NCI-H1105 treated with DMSO at 0.1 percent for 48 hours (cell line): ENCODE data around the gene TLE2.
"Not testable (repeated sequence)": the region's sequence is repeated elsewhere in the genome, so short reads cannot be mapped to it uniquely, and the experiment has no call there.

Experiments
- DNase-seq: peaks from one replicate; lab custom pipeline; 2025; lab: John Stamatoyannopoulos, UW

TLE2 gene

GRCh38 chr19:3055741-3056416 is 26.8 kb upstream of the TLE2 start:
- DNase-seq = peak; percentile 94

GRCh38 chr19:3054972-3055740 is 26.1 kb upstream of the TLE2 start:
- DNase-seq = no peak

- no peak for DNase-seq
Observed at GRCh38 chr19:3054265-3054971, 25.3 kb upstream of the TLE2 start.

GRCh38 chr19:3053780-3054179 is 24.7 kb upstream of the TLE2 start:
- DNase-seq = no peak

GRCh38 chr19:3053218-3053621 is 24.1 kb upstream of the TLE2 start:
- DNase-seq = no peak

- DNase-seq = not testable (repeated sequence)
Observed at GRCh38 chr19:3050016-3050415, 20.9 kb upstream of the TLE2 start.

- no peak for DNase-seq
Observed at GRCh38 chr19:3049089-3049488, 20.0 kb upstream of the TLE2 start.

- no peak for DNase-seq
Observed at GRCh38 chr19:3048190-3048533, 19.1 kb upstream of the TLE2 start.

GRCh38 chr19:3047496-3048189 is 18.6 kb upstream of the TLE2 start:
- no peak for DNase-seq

GRCh38 chr19:3046698-3047495 is 17.8 kb upstream of the TLE2 start:
- DNase-seq = peak; percentile 79

- peak; percentile 16 for DNase-seq
Observed at GRCh38 chr19:3045885-3046697, 17.0 kb upstream of the TLE2 start.

- no peak for DNase-seq
Observed at GRCh38 chr19:3045191-3045590, 16.1 kb upstream of the TLE2 start.

- no peak for DNase-seq
Observed at GRCh38 chr19:3042621-3043267, 13.7 kb upstream of the TLE2 start.

- DNase-seq = no peak
Observed at GRCh38 chr19:3041761-3042620, 12.9 kb upstream of the TLE2 start.

GRCh38 chr19:3041327-3041726 is 12.2 kb upstream of the TLE2 start:
- DNase-seq = no peak

- DNase-seq = no peak
Observed at GRCh38 chr19:3039641-3040077, 10.6 kb upstream of the TLE2 start.

GRCh38 chr19:3039125-3039524 is 10.0 kb upstream of the TLE2 start:
- DNase-seq = no peak

- no peak for DNase-seq
Observed at GRCh38 chr19:3038214-3038613, 9.1 kb upstream of the TLE2 start.

- DNase-seq = not testable (repeated sequence)
Observed at GRCh38 chr19:3036977-3037544, 8.0 kb upstream of the TLE2 start.
